H1 (cell line): ENCODE measurements around the gene CBLB. TPM values are rescaled to one million over a fixed set of nuclear protein-coding genes. Genes with fewer than 3 reads are reported as not detected.

Experiments
- BRCA1 ChIP-seq: IDR thresholded peaks from 2 replicates; pipeline ENCODE4 v1.6.1; 2012; ENCODE audit warnings: low read depth, low read length, improper control_type of control experiment
- CBX8 ChIP-seq: fragments of 300-800, 300-1000 bp; sonication (generic); IDR thresholded peaks from 2 replicates; pipeline ENCODE4 v1.7.1; 2016; ENCODE audit warnings: low read depth, low read length, borderline replicate concordance
- CTBP2 ChIP-seq: IDR thresholded peaks from 2 replicates; pipeline ENCODE4 v1.7.0; 2011; ENCODE audit warnings: borderline replicate concordance, mild to moderate bottlenecking, moderate library complexity, mixed read lengths, low read length; ENCODE audit not compliant: insufficient read depth, insufficient read length
- KDM5A ChIP-seq: fragments of 200-600 bp; IDR thresholded peaks from 2 replicates; pipeline ENCODE4 v1.7.1; 2012; ENCODE audit warnings: mild to moderate bottlenecking, low read length, inconsistent platforms, mixed read lengths
- RBBP5 ChIP-seq: IDR thresholded peaks from 2 replicates; pipeline ENCODE4 v1.7.1; 2012; ENCODE audit warnings: low read depth, mild to moderate bottlenecking, inconsistent platforms, low read length, moderate library complexity, borderline replicate concordance
- RXRA ChIP-seq: IDR thresholded peaks from 2 replicates; pipeline ENCODE4 v1.6.1; 2011; ENCODE audit warnings: low read depth, mild to moderate bottlenecking, low read length, moderate library complexity; ENCODE audit not compliant: insufficient read depth
- SRF ChIP-seq: IDR thresholded peaks from 2 replicates; pipeline ENCODE4 v1.6.1; 2011; ENCODE audit warnings: mild to moderate bottlenecking, low read depth, low read length, moderate library complexity
- polyA plus RNA-seq, 7 experiments: library from polyadenylated mRNA; depleted of rRNA in 3 of 7; stranded (reverse) in 5 of 7; unstranded in 2 of 7; fragments of >200 nt in 5 of 7; fragments of 200-250 nt in 2 of 7; gene quantifications; 1 replicate in 5 of 7; 2 replicates in 1 of 7; 4 replicates in 1 of 7; pipeline versions ENCODE4 v1.2.1 to v1.2.3, GENCODE V29; 2011 to 2013; ENCODE audit warnings: missing spikeins in 2 of 7, mixed read lengths in 2 of 7
- total RNA-seq: library from RNA; stranded (reverse); fragmentation: NEBNext Ultra II Directional; extraction: Animal tissue kit (Norgen Biotek cat#: 25700); gene quantifications from 2 replicates; pipeline ENCODE4 v1.2.1, GENCODE V29; 2021

CBLB gene
- total and polyA plus RNA-seq, 2 of the 8 experiments (the other 6 are each of a cell fraction or from before 2014, with no cell fraction given): 14.5 to 26.0 TPM

- TF ChIP-seq BRCA1 (no peak), RBBP5 (no peak), KDM5A (no peak), RXRA (no peak), CTBP2 (no peak), SRF (no peak), CBX8 (no peak)
Observed at GRCh38 chr3:105822171-105823123, 46.4 kb downstream of the CBLB start (continued).
